Body of pancreas (tissue), 4 donors: ENCODE results near the gene SPRED3. TPM values are rescaled to one million over a fixed set of nuclear protein-coding genes. Genes with fewer than 3 reads are reported as not detected.

Experiments used
- ATAC-seq: fragments of 150-250 bp; one replicate; pipeline ENCODE4 v1.9.1; 2016
- DNase-seq, 4 donors: peaks; one replicate each; pipeline ENCODE4 v3.0.0-alpha.2; 2019
- H3K27ac ChIP-seq, 4 donors: fragments of 200-600 bp; sonication (generic); 1 replicate in 3 of 4; 2 replicates in 1 of 4; pipeline versions ENCODE4 v1.5.1 to v1.6.1; 2016 to 2019; ENCODE audit warnings: mild to moderate bottlenecking in 1 of 4, mixed read lengths in 1 of 4, moderate library complexity in 1 of 4
- H3K27me3 ChIP-seq, 2 donors: fragments of 200-600 bp; sonication (generic); one replicate each; pipeline ENCODE4 v1.6.0; 2016; ENCODE audit warnings: mild to moderate bottlenecking in 1 of 2
- H3K36me3 ChIP-seq, 2 donors: fragments of 200-600 bp; sonication (generic); replicated peaks in 1 of 2; 2 replicates each; pipeline ENCODE4 v1.5.1; 2016; ENCODE audit warnings: low read depth in 2 of 2; ENCODE audit not compliant: insufficient read depth in 1 of 2
- H3K4me1 ChIP-seq: fragments of 200-600 bp; sonication (generic); one replicate; pipeline ENCODE4 v1.6.0; 2016
- H3K4me3 ChIP-seq, 2 donors: fragments of 200-600 bp; sonication (generic); 1 replicate in 1 of 2; 2 replicates in 1 of 2; pipeline ENCODE4 v1.5.1; 2016 to 2019
- H3K9me3 ChIP-seq, 3 donors: fragments of 200-600 bp; sonication (generic); 1 replicate in 2 of 3; 2 replicates in 1 of 3; pipeline ENCODE4 v1.5.1; 2016
- CTCF ChIP-seq, 7 experiments: fragments of 450-650 bp in 4 of 7; fragments of 200-600 bp in 3 of 7; sonication (generic) in 3 of 7; IDR thresholded peaks; one replicate each; pipeline ENCODE4 v1.5.1; 2016 to 2019; ENCODE audit warnings: antibody characterized with exemption in 7 of 7
- POLR2A ChIP-seq, 3 donors: fragments of 450-650 bp; IDR thresholded peaks; one replicate each; pipeline ENCODE4 v1.6.1; 2016; ENCODE audit warnings: antibody characterized with exemption in 3 of 3, mild to moderate bottlenecking in 2 of 3
- WGBS, 2 donors: methylation state at CpG; one replicate each; pipeline ENCODE4 v1.1.5; 2017; 5-methylcytosine and 5-hydroxymethylcytosine counted together
- intact Hi-C: fragments of 100-400 bp; cut with DNase I; formaldehyde crosslinking; loops from one replicate; pipeline ENCODE4 v1.15.1; 2023
- total RNA-seq, 2 donors: library from RNA; depleted of rRNA; stranded (reverse); fragments of >200 nt; gene quantifications; one replicate each; pipeline ENCODE4 v1.1.0, GENCODE V29; 2016

The SPRED3 gene
- total RNA-seq, 2 donors from 2014 or later = under 0.01 to 0.52 TPM

GRCh38 chr19:38389101-38389925, 816 bp downstream of the SPRED3 start:
- intact Hi-C loops = no loop called here

GRCh38 chr19:38389957-38390924, 1.7 kb downstream of the SPRED3 start:
- no peak overlapping the region for H3K4me3 ChIP-seq
- ATAC-seq (no peak), DNase-seq (no peak)

More at GRCh38 chr19:38389101-38389925, 816 bp downstream of the SPRED3 start:
- no peak overlapping the region for H3K4me3 ChIP-seq
- ATAC-seq = no peak
- peaks cover 30% of the 10 kb centered on the region for H3K4me1 ChIP-seq
- H3K36me3 ChIP-seq = no peaks in the 10 kb centered on the region
- peaks cover 0 to 3% of the 10 kb centered on the region in 2 donors for H3K27me3 ChIP-seq
- H3K27ac ChIP-seq = peak overlapping the region in 1 of 4 donors; percentile 44
- 16 to 17% methylated on average over 18 to 22 of the region's 28 CpGs for WGBS, 2 donors
- no peak for TF ChIP-seq CTCF (IDR thresholded peaks at IDR 0.05)
- TF ChIP-seq POLR2A (IDR thresholded peaks at IDR 0.05) = peak in 1 of 3 donors; percentile 8
- DNase-seq = peak in 1 of 4 donors; percentile 36
- H3K9me3 ChIP-seq = no peaks in the 10 kb centered on the region

GRCh38 chr19:38391911-38392464, 3.5 kb downstream of the SPRED3 start:
- TF ChIP-seq CTCF (IDR thresholded peaks at IDR 0.05) (no peak), POLR2A (IDR thresholded peaks at IDR 0.05) (no peak)
- Histone ChIP-seq H3K36me3 (no peaks in the 10 kb centered on the region), H3K9me3 (no peaks in the 10 kb centered on the region), H3K27ac (no peak overlapping the region), H3K27me3 (peaks cover 0 to 6% of the 10 kb centered on the region in 2 donors), H3K4me1 (peaks cover 27% of the 10 kb centered on the region), H3K4me3 (no peak overlapping the region)
- no peak for ATAC-seq
- DNase-seq = no peak
- intact Hi-C loops = loop anchor here (10.0 kb wide), 1 partner anchor 223 kb away; the partner anchor contains the start of genes EIF3K and MAP4K1
- 48 to 64% methylated on average over 6 to 8 of the region's 8 CpGs for WGBS, 2 donors

More at GRCh38 chr19:38389957-38390924, 1.7 kb downstream of the SPRED3 start:
- intact Hi-C loops = loop anchor here (10.0 kb wide), 1 partner anchor 225 kb away; the partner anchor contains the start of genes EIF3K and MAP4K1
- no peak overlapping the region for H3K27ac ChIP-seq
- H3K9me3 ChIP-seq = no peaks in the 10 kb centered on the region
- WGBS, 2 donors = 51 to 53% methylated on average over 16 to 20 of the region's 22 CpGs
- peaks cover 34% of the 10 kb centered on the region for H3K4me1 ChIP-seq
- peaks cover 0 to 6% of the 10 kb centered on the region in 2 donors for H3K27me3 ChIP-seq
- H3K36me3 ChIP-seq = no peaks in the 10 kb centered on the region
- TF ChIP-seq CTCF (IDR thresholded peaks at IDR 0.05) = no peak
- no peak for TF ChIP-seq POLR2A (IDR thresholded peaks at IDR 0.05)

DNA sequence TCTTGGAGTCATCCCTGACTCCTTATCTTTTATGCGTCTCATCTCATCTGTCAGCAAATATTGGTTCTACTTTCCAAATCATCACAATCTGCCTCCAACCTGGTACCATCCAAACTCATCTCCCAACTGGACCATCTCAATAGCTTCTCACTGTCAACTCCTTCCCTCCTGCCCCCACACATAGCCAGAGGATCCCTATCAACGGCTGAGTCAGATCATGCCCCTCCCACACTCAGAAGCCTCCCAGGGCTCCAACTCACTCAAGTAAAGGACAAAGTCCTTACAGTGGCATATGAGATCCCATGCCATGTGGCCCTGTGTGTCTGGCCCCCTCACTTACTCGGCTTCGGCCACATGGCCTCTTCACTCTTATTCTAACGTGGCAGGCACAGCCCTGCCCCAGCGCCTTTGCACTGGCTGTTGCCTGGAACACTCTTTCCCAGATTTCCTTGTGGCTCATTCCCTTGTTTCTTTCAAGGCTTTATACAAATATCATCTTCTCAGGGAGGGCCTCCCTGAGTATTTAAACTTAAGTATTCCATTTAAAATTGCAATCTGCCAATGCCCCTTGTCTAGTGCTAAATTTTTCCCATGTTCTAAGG, 4.3 kb downstream of the SPRED3 start:
- no peak for TF ChIP-seq CTCF (IDR thresholded peaks at IDR 0.05)
- TF ChIP-seq POLR2A (IDR thresholded peaks at IDR 0.05) = no peak
- no peaks in the 10 kb centered on the region for H3K9me3 ChIP-seq
- no peaks in the 10 kb centered on the region for H3K36me3 ChIP-seq
- intact Hi-C loops = loop anchor here (10.0 kb wide), 1 partner anchor 222 kb away; the partner anchor contains the start of genes EIF3K and MAP4K1
- no peak for ATAC-seq
- H3K27ac ChIP-seq = no peak overlapping the region
- peaks cover 19% of the 10 kb centered on the region for H3K4me1 ChIP-seq
- H3K4me3 ChIP-seq = no peak overlapping the region
- 56 to 65% methylated on average over 6 of the region's 6 CpGs for WGBS, 2 donors
- H3K27me3 ChIP-seq = peaks cover 0 to 6% of the 10 kb centered on the region in 2 donors
- no peak for DNase-seq
